Fibroblast of skin of abdomen (primary cell): ENCODE measurements around the gene TBC1D21.

Experiments
- DNase-seq: peaks from one replicate; pipeline ENCODE4 v3.0.0-alpha.2; 2013

The TBC1D21 gene

GRCh38 chr15:73909651-73910050, 36.3 kb downstream of the TBC1D21 start:
- no peak for DNase-seq

DNA sequence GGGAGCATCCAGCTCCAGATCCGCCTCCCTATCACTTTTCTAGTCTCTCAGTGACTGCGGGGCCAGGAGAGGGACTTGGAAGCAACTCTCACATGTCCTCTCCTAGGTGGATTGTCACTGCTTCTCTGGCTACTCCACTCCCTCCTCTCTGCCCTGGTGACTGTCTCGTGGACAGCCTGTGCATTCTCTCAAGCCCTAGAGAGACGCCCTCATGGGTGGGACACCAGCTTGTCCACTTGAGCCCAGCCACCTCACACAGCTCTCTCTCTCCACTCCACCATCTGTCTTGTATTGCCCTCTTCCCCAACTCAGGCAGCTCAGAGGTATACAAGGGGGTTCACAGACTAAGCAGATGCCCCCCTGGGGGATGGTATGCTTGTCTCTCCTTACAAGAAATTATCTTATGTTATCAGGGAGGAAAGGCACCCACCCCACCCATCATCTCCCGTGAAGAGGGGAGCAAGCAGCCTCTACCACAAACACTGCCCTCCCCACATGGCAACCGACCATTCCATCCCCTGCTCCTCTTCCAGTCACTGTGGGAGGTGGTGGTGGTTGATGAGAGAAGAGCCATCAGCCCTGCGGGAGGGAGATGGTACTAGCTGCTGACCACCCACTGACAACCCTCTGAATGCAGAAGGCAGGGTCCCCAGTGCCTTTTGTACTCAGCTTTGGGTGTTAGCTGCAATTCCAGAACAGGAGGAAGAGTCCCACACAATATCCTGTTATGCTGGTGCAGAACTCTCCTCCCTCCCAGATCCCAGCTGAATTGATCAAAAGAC, 37.3 kb downstream of the TBC1D21 start:
- no peak for DNase-seq

- no peak for DNase-seq
Observed at GRCh38 chr15:73912030-73912596, 38.7 kb downstream of the TBC1D21 start.

DNA sequence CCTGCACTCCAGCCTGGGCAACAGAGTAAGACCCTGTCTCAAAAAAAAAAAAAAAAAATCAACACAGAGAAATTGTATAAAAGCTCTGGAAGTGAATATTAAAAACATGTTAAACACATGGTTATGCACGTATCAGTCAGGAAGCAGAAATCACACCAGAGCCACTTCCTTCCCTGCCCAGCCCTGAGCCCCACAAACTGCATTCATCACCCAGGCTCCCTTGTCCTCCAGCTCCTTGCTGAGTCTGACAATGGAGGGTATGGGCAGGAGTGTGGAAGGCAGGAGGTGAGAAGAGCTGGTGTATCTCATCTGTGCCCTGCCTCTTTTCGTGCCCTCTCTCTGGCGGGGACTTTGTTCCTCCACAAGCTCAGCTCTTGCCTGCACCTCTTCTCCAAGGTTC, 40.8 kb downstream of the TBC1D21 start:
- no peak for DNase-seq

GRCh38 chr15:73915082-73915481, 41.7 kb downstream of the TBC1D21 start:
- peak; percentile 48 for DNase-seq

- no peak for DNase-seq
Observed at GRCh38 chr15:73918784-73919183, 45.4 kb downstream of the TBC1D21 start.

DNA sequence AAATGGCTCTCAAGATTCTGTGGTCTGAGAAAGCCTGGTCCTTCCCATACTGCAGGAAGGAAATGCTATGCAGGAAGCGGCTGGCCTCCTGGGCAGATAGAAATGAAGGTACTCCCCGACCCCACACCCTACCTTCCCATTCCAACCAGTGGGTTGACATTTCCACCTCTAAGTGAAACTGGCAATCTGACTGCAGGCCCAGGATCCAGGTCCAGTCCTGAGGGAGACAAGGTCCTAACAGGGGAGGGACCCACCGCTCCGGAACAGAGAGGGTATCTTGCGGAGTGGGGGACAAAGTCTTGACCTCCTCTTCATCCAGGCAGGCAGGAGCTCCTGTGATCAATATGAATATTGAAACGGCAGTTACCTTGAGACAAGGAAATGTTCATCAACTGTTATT, 46.3 kb downstream of the TBC1D21 start:
- no peak for DNase-seq

DNA sequence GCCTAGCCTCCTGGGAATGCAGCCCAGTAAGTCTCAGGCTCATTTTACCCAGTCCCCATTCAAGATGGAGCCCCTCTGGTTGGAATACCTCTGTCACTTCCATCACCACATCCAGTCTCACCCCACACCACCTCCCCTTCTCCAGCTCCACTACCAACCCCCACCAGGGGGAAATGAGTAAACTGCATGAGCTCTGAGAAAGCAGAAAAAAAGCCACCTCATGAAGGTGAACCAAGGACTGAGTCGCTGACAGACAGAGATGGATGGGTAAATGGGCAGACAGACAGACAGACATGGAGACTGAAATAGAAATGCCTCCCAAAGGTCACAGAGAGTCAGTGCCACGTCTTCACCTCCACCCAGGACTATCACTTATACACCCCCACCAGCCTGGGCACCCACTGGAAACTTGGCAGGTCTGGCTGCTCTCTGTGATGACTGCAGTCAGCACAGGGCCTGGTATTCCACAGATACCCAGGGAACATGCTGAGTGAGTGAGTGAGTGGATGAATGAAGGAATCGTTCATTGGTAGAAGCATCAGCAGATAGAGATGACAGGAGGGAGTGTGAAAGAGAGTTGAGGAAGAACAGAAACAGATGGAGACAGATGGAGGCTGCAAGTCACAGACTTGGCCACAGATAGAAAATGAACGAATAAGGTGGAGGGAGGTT, 48.0 kb downstream of the TBC1D21 start:
- DNase-seq = no peak

- peak; percentile 91 for DNase-seq
Observed at GRCh38 chr15:73922186-73923151, 49.1 kb downstream of the TBC1D21 start.

- no peak for DNase-seq
Observed at GRCh38 chr15:73923156-73923487, 49.8 kb downstream of the TBC1D21 start.

DNA sequence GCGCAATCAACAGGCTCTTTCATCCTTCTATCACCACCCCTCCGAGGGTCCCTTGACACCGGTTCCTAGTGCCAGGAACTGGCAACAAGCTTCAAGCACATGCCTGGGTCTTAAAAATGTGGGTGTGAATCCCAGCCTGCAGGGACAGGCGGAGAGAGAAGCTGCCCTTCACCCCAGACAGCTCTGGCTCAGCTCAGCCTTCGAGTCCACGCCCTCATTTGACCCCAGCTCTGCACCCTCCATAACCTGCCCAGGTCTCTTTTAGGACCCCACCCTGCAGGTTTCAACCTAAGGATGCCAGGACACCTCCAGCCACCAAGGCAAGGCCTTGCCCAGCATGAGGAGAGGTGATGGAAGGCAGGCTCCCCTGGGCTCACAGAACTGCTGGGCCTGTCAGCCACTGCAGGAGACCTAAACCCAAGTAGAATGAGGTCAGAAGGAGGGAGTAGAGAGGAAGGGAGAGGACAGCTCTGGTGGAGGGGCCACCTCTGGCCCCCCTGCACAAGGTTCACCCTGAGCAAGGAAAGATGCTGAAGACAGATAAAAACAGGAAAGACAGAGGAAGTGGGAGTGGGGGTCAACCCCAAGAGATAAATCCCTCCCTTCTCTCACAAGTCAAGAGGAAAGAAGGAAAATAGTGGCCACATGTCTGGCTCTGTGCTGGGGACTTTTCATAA, 50.3 kb downstream of the TBC1D21 start:
- DNase-seq = no peak

DNA sequence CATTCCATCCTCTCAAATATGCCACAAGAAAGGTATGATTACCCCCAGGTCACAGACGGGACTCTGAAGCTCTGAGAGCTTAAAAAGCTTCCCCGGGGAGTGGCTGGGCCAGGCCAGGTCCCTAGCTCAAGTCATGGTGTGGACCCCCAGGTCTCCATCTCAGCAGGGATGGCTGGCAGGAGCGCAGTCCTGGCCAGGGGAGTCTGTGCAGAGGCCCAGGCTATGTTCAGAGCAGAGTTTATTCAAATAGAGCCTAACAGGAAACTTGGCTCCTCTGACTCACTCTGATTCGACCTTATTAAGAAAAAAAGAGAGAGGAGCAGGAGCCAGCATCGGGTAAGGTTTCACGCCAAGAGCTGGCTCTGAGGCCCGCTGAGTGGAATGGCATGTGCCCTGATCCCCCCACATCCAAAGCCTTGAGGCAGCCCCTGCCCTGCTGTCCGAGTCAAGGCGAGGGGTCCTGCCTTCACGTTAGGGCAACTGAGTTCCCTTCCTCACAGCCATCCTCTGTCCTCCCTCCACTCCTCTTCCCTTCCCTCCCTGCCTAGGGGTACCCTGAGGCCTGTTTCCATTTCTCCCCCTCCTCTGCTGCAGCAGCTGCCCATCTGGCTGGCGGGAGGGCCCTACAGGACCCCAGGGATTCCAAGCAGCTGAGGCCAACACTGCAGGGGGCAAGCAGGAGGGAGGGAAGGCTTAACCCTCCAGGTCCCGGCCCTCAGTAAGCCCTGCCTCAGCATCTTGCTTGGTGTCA, 51.0 kb downstream of the TBC1D21 start:
- peak; percentile 89 for DNase-seq

- peak; percentile 49 for DNase-seq
Observed at GRCh38 chr15:73925848-73926218, 52.5 kb downstream of the TBC1D21 start.

- DNase-seq = peak; percentile 91
Observed at GRCh38 chr15:73926219-73927002, 53.0 kb downstream of the TBC1D21 start, which contains the start of gene LOXL1. LOXL1 (plus strand) TSS chr15:73926462; CDS start chr15:73926784, 322 bp downstream.

DNA sequence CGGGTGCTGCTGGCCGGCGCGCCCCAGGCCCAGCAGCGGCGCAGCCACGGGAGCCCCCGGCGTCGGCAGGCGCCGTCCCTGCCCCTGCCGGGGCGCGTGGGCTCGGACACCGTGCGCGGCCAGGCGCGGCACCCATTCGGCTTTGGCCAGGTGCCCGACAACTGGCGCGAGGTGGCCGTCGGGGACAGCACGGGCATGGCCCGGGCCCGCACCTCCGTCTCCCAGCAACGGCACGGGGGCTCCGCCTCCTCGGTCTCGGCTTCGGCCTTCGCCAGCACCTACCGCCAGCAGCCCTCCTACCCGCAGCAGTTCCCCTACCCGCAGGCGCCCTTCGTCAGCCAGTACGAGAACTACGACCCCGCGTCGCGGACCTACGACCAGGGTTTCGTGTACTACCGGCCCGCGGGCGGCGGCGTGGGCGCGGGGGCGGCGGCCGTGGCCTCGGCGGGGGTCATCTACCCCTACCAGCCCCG, 53.7 kb downstream of the TBC1D21 start:
- no peak for DNase-seq

DNA sequence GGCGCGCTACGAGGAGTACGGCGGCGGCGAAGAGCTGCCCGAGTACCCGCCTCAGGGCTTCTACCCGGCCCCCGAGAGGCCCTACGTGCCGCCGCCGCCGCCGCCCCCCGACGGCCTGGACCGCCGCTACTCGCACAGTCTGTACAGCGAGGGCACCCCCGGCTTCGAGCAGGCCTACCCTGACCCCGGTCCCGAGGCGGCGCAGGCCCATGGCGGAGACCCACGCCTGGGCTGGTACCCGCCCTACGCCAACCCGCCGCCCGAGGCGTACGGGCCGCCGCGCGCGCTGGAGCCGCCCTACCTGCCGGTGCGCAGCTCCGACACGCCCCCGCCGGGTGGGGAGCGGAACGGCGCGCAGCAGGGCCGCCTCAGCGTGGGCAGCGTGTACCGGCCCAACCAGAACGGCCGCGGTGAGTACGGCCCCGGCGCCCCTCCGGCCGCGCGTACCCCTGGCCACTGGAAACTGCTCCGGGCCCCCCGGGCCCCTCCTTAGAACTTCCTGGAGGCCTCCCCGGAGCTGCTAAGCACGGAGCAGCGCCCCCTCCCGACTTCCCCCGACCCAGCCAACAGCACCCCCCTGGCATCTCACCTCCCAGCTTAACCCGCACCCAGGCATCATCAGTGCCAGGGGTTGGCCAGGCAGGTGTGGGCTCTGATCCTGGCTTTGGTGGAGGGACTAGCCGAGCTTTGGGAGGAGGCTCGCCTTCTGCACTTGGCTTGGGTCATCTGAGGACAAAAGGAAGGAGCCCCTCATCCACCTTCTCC, 54.3 kb downstream of the TBC1D21 start:
- DNase-seq = no peak

GRCh38 chr15:73928241-73928579, 54.8 kb downstream of the TBC1D21 start:
- no peak for DNase-seq

DNA sequence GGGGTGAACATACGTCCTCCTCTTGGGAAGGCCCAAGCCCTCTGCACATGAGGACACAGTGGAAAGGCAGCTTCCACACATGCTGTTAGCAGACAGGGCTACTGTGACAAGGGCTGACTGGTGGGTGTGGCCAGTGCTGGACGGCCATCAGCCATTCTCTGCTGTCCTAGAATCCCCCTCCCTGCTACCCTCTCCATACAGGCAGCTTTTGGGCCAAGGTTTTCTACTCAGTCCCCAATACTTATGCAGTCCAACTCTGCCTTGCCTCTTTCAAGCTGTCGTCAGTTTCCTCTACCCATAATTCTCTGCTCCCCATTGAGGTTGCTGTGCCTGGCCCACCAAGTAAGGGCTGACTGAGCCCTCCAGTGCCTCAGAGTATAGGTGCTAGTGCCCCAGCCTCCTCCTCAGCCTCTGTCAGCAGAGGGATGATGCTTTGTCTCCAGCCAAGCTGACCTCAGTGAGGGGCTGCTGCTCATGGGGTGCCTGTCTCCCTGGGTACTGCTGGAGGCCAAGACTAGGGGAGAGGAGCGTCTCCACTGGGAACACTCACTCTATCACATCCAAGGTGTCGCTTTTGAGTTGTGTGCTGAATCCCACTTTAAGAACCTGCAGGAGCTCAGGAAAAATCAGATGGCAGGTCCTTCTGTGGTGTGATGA, 55.7 kb downstream of the TBC1D21 start:
- no peak for DNase-seq

DNA sequence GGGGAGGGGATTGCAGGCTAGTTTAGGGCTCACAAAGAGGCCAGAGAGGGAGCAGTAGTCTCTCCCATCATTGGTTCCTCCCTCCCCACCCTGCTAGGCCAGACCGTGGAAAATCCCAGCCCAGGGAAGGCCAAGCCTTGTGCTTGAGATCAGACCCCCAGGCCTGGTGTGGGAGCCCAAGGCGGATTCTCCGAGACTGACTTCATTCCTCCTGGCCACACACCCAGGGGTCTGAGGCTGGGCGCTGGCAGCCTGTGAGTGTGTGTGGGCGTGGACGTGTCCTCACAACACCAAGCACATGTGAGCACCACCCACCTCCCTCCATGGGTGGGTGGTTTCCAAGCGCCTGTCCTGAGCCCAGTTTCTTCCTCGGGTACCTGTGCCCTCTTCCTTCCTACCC, 57.0 kb downstream of the TBC1D21 start:
- peak; percentile 80 for DNase-seq
